GM21360 (cell line): ENCODE data around the gene TAS1R3.
"Not testable (repeated sequence)": the region's sequence is repeated elsewhere in the genome, so short reads cannot be mapped to it uniquely, and the experiment has no call there.

Source experiments
- ATAC-seq: cut with Tn5 transposase; IDR thresholded peaks from one replicate; pipeline ENCODE4 v1.9.1; 2021; ENCODE audit warnings: mild to moderate bottlenecking, moderate library complexity; ENCODE audit not compliant: unreplicated experiment

Gene TAS1R3

DNA sequence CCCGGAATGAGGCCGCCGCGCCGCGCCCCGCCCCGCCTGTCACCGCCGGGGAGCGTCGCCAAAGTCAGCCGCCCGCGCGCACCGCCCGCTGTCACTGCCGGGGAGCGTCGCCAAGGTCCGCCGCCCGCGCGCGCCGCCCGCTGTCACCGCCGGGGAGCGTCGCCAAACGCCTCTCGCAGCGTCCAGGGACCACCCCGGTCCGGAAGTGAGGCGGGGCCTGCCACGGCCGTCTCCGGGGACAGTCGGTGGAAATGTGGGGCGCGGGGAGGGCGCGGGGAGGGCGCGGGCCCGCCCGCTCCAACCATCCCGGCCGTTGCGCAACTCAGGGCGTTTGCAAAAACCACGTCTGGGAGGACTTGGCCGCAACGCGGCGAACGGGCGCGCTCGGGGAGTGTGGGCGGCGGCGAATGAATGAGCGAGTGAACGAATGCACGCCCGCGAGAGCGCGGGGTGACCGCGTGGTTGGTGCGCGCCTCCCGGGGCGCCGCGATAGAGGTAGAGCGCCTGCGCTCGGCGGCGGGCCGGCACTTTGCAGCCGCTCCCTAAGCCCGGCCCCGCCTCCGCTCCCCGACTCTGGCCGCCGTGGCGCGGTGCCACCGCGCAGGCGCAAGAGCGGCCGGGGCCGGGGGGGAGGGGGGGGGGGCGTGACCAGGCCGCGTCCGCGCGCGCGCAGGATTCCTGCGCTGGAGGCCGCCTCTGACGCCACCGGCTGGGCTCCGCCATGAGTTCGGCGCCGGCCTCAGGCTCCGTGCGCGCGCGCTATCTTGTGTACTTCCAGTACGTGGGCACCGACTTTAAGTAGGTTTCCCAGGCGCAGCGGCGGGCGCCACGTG lies 22.9 kb upstream of the TAS1R3 start, which contains the start of the genes ACAP3 and PUSL1:
Gene ACAP3, minus strand, starts transcription at position 8 of the 833 bp plus-strand sequence. CDS start 115 bp downstream, outside the sequence.
Gene PUSL1, plus strand, starts transcription at position 675 of the 833 bp plus-strand sequence. Its CDS starts 47 bp downstream, at position 722.
- ATAC-seq = peak; percentile 46

- peak; percentile 0 for ATAC-seq
Measured at GRCh38 chr1:1308756-1309250, 22.3 kb upstream of the TAS1R3 start.

DNA sequence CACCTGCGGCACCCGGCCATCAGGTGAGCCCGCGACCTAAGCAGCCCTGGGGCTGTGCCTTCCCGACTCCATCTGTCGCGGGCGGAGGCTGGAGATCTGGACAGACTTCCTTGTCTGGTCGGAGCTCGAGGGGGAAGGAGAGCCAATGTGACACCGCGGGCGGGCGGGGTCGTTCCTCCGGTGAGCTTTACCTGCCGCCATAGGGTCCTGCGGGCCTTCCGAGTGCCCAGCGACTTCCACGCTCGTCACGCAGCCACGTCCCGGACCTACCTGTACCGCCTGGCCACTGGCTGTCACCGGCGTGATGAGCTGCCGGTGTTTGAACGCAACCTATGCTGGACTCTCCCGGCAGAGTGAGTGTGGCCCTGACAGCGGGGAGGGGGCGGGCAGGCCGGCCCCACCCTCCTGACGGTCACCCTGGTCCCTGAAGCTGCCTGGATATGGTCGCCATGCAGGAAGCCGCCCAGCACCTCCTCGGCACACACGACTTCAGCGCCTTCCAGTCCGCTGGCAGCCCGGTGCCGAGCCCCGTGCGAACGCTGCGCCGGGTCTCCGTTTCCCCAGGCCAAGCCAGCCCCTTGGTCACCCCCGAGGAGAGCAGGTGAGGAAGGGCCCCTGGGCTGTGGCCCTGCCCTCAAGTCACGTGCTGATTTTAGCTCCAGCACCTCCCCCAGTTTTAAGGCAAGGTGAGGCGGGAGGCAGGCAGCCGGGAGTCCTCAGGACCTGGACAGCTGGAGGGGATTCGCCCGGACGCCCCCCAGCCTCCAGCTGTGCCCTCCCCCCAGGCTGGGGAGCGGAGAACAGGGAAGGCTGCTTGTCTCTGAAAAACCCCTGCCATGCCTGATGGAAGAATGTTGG lies 21.6 kb upstream of the TAS1R3 start:
- no peak for ATAC-seq

GRCh38 chr1:1310109-1310385 lies 21.0 kb upstream of the TAS1R3 start:
- ATAC-seq = no peak

DNA sequence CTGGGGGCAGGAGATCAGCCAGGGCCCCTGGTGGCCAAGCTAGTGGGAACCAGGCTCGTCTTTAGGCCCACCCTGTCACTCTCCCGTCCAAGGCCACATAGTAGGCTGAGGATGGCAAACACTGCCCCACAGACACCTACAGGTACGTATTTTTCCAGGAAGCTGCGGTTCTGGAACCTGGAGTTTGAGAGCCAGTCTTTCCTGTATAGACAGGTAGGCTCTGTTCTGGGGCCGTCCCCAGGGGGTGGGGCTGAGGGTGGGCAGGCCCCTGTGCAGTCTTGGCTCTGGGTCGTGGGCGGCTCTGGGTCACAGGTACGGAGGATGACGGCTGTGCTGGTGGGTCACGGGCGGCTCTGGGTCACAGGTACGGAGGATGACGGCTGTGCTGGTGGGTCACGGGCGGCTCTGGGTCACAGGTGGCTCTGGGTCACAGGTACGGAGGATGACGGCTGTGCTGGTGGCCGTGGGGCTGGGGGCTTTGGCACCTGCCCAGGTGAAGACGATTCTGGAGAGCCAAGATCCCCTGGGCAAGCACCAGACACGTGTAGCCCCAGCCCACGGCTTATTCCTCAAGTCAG lies 20.5 kb upstream of the TAS1R3 start:
- ATAC-seq = no peak

- ATAC-seq = no peak
Measured at GRCh38 chr1:1311107-1312104, 19.7 kb upstream of the TAS1R3 start.

GRCh38 chr1:1312450-1313314 lies 18.4 kb upstream of the TAS1R3 start:
- no peak for ATAC-seq

DNA sequence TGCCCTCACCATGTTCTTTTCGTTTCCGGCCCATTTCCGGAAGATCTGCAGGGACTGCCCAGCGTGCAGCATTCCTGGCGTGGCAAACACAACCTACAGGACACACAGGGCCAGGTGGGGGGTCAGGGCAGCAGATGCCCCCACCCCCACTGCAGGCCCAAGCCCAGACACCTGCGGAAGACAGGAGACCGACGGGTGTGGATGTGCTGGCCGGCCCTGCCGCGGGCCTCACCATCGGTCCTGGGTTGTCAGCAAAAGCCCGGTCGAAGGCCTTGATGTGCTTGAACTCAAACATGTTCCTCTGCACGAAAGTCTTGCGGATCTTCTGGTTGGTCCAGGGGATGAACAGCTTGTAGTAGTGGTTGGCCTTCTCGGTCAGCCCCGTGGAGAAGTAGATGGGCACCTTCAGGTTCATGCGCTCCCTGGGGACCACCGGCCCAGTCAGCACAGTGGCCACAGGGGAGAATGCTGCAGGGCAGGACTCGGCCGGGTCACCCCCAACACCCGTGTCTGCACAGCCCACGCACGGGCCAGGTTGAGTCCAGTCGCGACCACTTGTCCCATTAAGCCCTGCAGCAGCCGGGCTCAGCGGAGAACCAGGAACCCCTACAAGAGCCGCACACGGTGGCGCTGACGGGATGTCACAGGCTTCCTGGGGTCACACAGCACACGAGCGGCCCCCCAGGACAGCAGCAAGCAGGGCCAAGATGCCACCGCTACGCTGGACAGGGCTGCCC lies 17.4 kb upstream of the TAS1R3 start:
- no peak for ATAC-seq

DNA sequence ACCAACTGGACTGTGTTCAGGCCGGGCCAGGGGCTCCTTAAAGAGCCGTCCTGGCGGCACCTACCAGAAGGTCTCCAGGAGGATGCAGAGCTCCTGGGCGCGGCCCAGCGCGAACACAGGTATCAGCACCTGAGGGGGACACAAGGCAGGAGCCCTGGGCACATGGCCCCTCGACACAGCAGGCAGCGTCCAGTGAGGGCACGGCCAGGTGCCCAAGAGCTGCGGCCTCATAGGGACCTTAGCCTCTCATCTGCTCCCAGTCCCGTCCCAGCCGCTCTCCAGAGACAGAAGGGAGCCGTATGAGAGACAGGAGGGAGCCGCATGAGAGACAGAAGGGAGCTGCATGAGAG lies 16.9 kb upstream of the TAS1R3 start:
- no peak for ATAC-seq

GRCh38 chr1:1314678-1315335 lies 16.3 kb upstream of the TAS1R3 start:
- no peak for ATAC-seq

GRCh38 chr1:1315435-1315954 lies 15.6 kb upstream of the TAS1R3 start:
- ATAC-seq = no peak

- not testable (repeated sequence) for ATAC-seq
Measured at GRCh38 chr1:1316199-1316598, 14.9 kb upstream of the TAS1R3 start.

DNA sequence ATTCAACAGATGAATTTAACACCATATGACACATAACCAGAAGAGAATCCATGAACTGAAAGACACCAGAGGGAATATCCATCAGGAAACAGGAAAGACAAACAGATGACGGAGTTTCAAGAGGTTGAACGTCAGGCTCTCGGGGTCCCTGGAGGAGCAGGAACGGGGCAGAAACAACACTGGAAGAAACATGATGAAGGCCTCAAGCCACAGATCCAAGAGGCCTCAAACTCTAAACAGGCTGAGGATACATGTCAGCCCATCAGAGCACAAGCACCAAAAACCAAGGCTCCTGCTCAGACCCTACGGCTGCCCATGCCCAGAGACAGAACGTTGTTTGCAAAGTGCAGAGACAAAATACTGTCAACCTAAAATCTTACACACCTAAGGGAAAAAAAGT lies 13.7 kb upstream of the TAS1R3 start:
- no peak for ATAC-seq

GRCh38 chr1:1318131-1318652 lies 12.9 kb upstream of the TAS1R3 start:
- ATAC-seq = no peak

GRCh38 chr1:1318777-1319645 lies 12.1 kb upstream of the TAS1R3 start:
- no peak for ATAC-seq

DNA sequence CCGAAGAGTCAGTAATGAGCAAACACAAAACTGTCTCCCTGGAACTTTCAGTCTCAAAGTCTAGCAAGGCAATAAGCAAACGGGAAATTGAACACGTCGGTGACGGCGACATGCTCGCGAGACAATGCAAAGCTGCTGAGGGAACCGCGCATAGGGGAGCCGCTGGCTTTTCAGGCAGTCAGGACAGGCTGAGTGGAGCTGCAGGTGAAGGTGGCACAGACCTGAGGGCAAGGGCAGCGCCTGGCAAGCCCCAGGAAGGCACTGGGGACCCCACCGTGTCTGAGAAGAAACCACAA lies 11.5 kb upstream of the TAS1R3 start:
- ATAC-seq = no peak
